Vein endothelial cell (primary cell): ENCODE data around the gene BRPF3. TPM values are rescaled to one million over a fixed set of nuclear protein-coding genes. Genes with fewer than 3 reads are reported as not detected.

Source experiments
- total RNA-seq: library from RNA; depleted of rRNA; stranded (reverse); fragments of >200 nt; gene quantifications from 2 replicates; pipeline ENCODE4 v1.2.3, GENCODE V29; 2012

BRPF3 gene
- total RNA-seq = 20.5 and 20.6 TPM in 2 replicates

GRCh38 chr6:36196113-36196879 lies at the start of gene BRPF3:
Gene BRPF3, plus strand, starts transcription at chr6:36196744. Its CDS starts 3,579 bp downstream, at chr6:36200323.

GRCh38 chr6:36269834-36270705 lies 73.5 kb downstream of the BRPF3 start, which contains the start of gene PNPLA1:
Gene PNPLA1, plus strand, starts transcription at chr6:36270060. Its CDS starts 400 bp downstream, at chr6:36270460.

Other genes starting within 250 kb of the BRPF3 start
- gene SLC26A8, start 172.1 kb upstream of the BRPF3 start, total RNA-seq = 0.38 TPM in 1 of 2 replicates, not detected in the other
- gene MAPK14, start 168.9 kb upstream of the BRPF3 start, total RNA-seq = 75.1 and 89.3 TPM in 2 replicates
- gene MAPK13, start 66.2 kb upstream of the BRPF3 start, total RNA-seq = 3.3 and 4.9 TPM in 2 replicates
- not detected in 2 replicates for gene PNPLA1, start 73.3 kb downstream of the BRPF3 start, total RNA-seq
- not detected in 2 replicates for gene BNIP5, start 140.1 kb downstream of the BRPF3 start, total RNA-seq
- 0.33 and 0.48 TPM in 2 replicates for gene ETV7, start 190.9 kb downstream of the BRPF3 start, total RNA-seq
- gene PXT1, start 246.1 kb downstream of the BRPF3 start, total RNA-seq = under 0.01 TPM in 1 of 2 replicates, not detected in the other
- 78.7 and 90.8 TPM in 2 replicates for gene KCTD20, start 246.3 kb downstream of the BRPF3 start, total RNA-seq